HL-60 (cell line): ENCODE data around the gene ISYNA1.

Experiments used
- GABPA ChIP-seq: IDR thresholded peaks from 2 replicates; pipeline ENCODE4 v1.6.1; 2012; ENCODE audit warnings: low read depth
- POLR2AphosphoS5 ChIP-seq: IDR thresholded peaks from 2 replicates; pipeline ENCODE4 v1.6.1; 2012; ENCODE audit warnings: low read depth
- REST ChIP-seq: IDR thresholded peaks from 2 replicates; pipeline ENCODE4 v1.6.1; 2012; ENCODE audit warnings: low read depth; ENCODE audit not compliant: insufficient replicate concordance
- TF ChIP-seq, protein P1 (sequence below): IDR thresholded peaks from one replicate; pipeline ENCODE4 v1.5.1; 2011; ENCODE audit warnings: low read length, control low read depth, inconsistent platforms; ENCODE audit not compliant: insufficient read depth

- TF ChIP-seq, protein P1, sequence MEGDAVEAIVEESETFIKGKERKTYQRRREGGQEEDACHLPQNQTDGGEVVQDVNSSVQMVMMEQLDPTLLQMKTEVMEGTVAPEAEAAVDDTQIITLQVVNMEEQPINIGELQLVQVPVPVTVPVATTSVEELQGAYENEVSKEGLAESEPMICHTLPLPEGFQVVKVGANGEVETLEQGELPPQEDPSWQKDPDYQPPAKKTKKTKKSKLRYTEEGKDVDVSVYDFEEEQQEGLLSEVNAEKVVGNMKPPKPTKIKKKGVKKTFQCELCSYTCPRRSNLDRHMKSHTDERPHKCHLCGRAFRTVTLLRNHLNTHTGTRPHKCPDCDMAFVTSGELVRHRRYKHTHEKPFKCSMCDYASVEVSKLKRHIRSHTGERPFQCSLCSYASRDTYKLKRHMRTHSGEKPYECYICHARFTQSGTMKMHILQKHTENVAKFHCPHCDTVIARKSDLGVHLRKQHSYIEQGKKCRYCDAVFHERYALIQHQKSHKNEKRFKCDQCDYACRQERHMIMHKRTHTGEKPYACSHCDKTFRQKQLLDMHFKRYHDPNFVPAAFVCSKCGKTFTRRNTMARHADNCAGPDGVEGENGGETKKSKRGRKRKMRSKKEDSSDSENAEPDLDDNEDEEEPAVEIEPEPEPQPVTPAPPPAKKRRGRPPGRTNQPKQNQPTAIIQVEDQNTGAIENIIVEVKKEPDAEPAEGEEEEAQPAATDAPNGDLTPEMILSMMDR: no peak
- TF ChIP-seq REST: no peak
- no peak for TF ChIP-seq POLR2AphosphoS5
- TF ChIP-seq GABPA: no peak
Observed at GRCh38 chr19:18391509-18392075, 46.3 kb downstream of the ISYNA1 start.
